HG03025 (cell line): Measurements from ENCODE around the gene NDUFB3.

Experiments
- ATAC-seq: cut with Tn5 transposase; IDR thresholded peaks from one replicate; pipeline ENCODE4 v1.9.1; 2021; ENCODE audit warnings: mild to moderate bottlenecking, moderate library complexity; ENCODE audit not compliant: unreplicated experiment, low FRiP score

Gene NDUFB3

GRCh38 chr2:201127152-201127511 is 55.3 kb downstream of the NDUFB3 start:
- no peak for ATAC-seq

- no peak for ATAC-seq
These were observed 55.8 kb downstream of the NDUFB3 start for GRCh38 chr2:201127570-201127969.

- no peak for ATAC-seq
These were observed 56.2 kb downstream of the NDUFB3 start for GRCh38 chr2:201128033-201128432.

- no peak for ATAC-seq
These were observed 57.2 kb downstream of the NDUFB3 start for GRCh38 chr2:201128933-201129505.

- ATAC-seq: no peak
These were observed 58.9 kb downstream of the NDUFB3 start for GRCh38 chr2:201130524-201131186.

GRCh38 chr2:201132518-201132917 is 60.7 kb downstream of the NDUFB3 start:
- no peak for ATAC-seq
